K562 (cell line): ENCODE results near the gene KLF2.

Experiments
- CHD2 ChIP-seq: IDR thresholded peaks from 2 replicates; pipeline ENCODE4 v1.6.1; 2011; ENCODE audit warnings: low read depth, low read length
- MED1 ChIP-seq: sonication (generic); formaldehyde crosslinking; IDR thresholded peaks from 2 replicates; pipeline ENCODE4 v1.8.1; 2023; ENCODE audit warnings: missing genetic modification reagents, borderline replicate concordance
- SIN3A ChIP-seq, 2 experiments: fragments of 150-350 bp in 1 of 2; IDR thresholded peaks; 2 replicates each; pipeline ENCODE4 v1.6.1; 2011 to 2016; ENCODE audit warnings: borderline replicate concordance in 2 of 2, low read depth in 2 of 2, low read length in 2 of 2, mild to moderate bottlenecking in 2 of 2, moderate library complexity in 2 of 2; ENCODE audit not compliant: control insufficient read depth in 1 of 2

DNA sequence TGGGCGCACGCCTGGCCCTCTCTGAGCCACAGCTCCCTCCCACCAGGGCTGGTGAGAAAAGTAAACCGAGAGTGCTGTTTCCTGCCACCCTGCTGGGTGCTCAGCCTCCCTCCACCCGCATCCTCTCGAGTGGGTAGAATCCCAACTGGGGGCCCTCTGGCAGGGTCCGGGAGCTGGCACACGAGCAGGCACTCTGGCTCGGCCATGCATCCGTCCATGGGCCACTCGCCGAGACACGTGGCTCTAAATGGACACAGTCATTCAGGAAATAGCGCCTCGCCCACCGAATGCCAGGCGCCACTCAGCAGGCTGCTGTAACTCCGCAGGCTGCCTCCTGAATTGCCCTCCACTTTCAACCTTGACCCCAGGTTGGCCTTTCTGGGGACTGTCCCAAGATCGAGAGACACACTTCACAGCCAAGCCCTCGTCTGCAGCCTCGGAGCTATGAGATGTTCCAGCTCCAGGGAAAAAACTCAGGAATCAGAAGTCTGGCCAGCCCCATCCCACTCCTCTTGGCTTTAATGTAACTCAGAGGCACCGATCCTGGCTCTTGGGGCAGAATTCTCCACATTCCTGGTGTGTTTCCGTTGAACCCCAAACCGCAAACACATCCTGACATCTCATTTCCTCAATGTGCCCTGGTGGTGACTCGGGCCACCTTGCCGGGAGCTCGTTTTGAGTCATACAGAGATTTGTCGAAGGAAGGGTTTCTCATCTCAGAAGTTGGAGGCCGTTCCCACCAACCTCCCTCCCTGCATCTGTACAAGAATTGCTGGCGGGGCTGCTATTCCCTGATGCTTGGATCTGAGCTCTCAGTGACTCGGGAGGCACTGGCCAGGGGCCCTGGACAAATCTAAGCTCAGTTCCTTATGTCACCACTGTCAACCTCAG, 14.1 kb downstream of the KLF2 start:
- no peak for TF ChIP-seq SIN3A (IDR thresholded peaks at IDR 0.05; ENCODE audit: borderline replicate concordance in 2 of 2, control insufficient read depth in 1 of 2, low read depth in 2 of 2, low read length in 2 of 2)
- no peak for TF ChIP-seq CHD2
- TF ChIP-seq MED1 (CRISPR knock-in tag): no peak
